ENCODE results near the gene RTP3. TPM values are rescaled to one million over a fixed set of nuclear protein-coding genes. Genes with fewer than 3 reads are reported as not detected.
"Not testable (repeated sequence)": the region's sequence is repeated elsewhere in the genome, so short reads cannot be mapped to it uniquely, and the experiment has no call there.

Gene RTP3
- total RNA-seq, 1 donor from 2014 or later: not detected

DNA sequence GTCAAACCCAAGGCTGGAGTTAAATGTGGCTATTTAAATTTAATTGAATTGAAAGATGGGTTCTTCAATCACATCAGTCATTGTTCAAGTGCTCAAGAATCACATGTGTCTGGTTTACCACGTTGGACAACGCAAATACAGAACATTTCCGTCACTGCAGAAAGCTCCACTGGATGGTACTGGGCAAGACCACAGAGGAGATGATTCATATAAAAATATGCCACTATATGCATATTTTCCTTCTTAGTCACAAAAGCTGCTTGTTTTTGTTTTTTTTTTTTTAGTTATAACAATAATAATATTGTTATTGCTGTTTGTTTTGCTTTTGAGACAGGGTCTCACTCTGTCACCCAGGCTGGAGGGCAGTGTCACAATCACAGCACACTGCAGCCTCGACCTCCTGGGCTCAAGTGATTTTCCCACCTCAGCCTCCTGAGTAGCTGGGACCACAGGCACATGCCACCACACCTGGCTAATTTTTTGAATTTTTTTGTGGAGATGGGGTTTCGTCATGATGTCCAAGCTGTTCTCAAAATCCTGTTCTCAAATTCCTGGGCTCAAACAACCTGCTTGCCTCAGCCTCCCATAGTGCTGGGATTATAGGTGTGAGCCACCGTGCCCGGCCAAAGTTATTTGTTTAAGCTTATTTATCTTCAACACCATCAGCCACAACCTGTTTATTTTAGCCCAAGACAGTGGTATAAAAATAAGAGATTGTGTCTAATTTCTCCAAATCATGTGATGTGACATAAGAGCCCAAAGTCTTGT lies 19.4 kb downstream of the RTP3 start:
- Histone ChIP-seq H3K4me3 (no peak overlapping the region), H3K36me3 (no peaks in the 10 kb centered on the region), H3K27ac (no peak overlapping the region), H3K27me3 (no peaks in the 10 kb centered on the region), H3K9me3 (no peaks in the 10 kb centered on the region), H3K4me1 (no peaks in the 10 kb centered on the region)
- DNase-seq (ENCODE audit: low spot score in 2 of 2): no peak
- intact Hi-C loops (cut with DNase I): no loop called here
- TF ChIP-seq, protein P1, sequence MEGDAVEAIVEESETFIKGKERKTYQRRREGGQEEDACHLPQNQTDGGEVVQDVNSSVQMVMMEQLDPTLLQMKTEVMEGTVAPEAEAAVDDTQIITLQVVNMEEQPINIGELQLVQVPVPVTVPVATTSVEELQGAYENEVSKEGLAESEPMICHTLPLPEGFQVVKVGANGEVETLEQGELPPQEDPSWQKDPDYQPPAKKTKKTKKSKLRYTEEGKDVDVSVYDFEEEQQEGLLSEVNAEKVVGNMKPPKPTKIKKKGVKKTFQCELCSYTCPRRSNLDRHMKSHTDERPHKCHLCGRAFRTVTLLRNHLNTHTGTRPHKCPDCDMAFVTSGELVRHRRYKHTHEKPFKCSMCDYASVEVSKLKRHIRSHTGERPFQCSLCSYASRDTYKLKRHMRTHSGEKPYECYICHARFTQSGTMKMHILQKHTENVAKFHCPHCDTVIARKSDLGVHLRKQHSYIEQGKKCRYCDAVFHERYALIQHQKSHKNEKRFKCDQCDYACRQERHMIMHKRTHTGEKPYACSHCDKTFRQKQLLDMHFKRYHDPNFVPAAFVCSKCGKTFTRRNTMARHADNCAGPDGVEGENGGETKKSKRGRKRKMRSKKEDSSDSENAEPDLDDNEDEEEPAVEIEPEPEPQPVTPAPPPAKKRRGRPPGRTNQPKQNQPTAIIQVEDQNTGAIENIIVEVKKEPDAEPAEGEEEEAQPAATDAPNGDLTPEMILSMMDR (IDR thresholded peaks at IDR 0.05): no peak

DNA sequence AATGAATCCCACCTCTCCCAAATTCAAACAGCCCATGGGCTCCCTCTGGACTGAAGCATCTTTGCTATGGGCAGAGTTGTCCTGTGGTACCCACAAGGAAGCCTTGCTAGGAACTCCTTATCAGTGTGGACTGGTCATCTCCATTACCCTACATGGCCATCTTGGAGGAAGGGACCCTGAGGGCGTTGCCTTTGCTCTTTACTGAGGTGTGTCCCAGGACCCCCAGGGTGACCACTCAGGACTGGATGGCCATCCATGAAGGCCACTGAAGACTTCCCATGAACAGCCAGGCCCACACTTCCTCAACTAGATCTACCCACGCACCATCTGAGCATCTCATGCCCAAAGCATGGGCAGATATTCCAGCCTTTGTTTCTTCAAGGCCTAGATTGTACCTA lies 20.0 kb downstream of the RTP3 start:
- TF ChIP-seq, protein P1 (IDR thresholded peaks at IDR 0.05): no peak
- Histone ChIP-seq H3K4me1 (no peaks in the 10 kb centered on the region), H3K9me3 (no peaks in the 10 kb centered on the region), H3K36me3 (no peaks in the 10 kb centered on the region), H3K27ac (no peak overlapping the region), H3K27me3 (no peaks in the 10 kb centered on the region), H3K4me3 (no peak overlapping the region)
- intact Hi-C loops (cut with DNase I): no loop called here
- DNase-seq (ENCODE audit: low spot score in 2 of 2): no peak

DNA sequence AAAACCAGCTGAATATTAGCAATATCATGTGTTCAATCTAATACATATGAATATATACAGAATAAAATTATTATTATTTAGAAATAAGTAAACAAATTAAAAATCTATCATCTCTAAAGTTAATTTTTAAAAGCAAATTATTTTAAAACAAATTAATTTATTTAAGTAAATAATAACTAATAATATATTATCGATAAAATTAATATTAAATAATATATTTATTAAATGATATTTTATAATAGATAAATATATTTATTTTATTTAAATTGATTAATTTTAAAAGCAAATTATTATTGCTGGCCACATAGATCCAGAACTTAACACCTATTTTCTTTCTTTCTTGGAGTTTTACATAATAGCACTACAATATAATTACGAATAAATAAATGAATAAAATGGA lies 22.2 kb downstream of the RTP3 start:
- intact Hi-C loops (cut with DNase I): no loop called here
- H3K27ac ChIP-seq: no peak overlapping the region
- H3K4me1 ChIP-seq: no peaks in the 10 kb centered on the region
- no peaks in the 10 kb centered on the region for H3K36me3 ChIP-seq
- TF ChIP-seq, protein P1 (IDR thresholded peaks at IDR 0.05): no peak
- no peaks in the 10 kb centered on the region for H3K9me3 ChIP-seq
- no peak overlapping the region for H3K4me3 ChIP-seq
- no peaks in the 10 kb centered on the region for H3K27me3 ChIP-seq
- DNase-seq (ENCODE audit: low spot score in 2 of 2): no peak

DNA sequence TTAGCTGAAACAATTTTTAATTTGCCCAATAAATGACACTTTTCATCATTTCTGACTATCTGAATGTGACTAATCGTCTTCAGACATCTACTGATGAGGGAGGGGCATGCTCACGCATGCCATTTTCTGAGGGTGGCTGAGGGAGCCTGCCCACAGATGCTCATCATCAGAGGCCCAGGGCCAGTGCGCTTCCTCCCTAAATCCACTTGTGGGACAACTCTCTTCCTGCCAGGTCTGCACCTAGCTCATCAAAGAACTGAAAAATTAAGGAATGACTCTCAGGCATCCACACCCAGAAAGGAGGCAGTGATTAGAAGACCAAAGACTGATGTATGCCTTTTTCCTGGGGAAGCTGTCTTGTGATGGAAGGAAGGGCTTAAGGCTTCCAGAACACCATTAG lies 22.8 kb downstream of the RTP3 start:
- no peak for DNase-seq (ENCODE audit: low spot score in 2 of 2)
- TF ChIP-seq, protein P1 (IDR thresholded peaks at IDR 0.05): no peak
- no peak overlapping the region for H3K4me3 ChIP-seq
- H3K4me1 ChIP-seq: no peaks in the 10 kb centered on the region
- intact Hi-C loops (cut with DNase I): no loop called here
- H3K9me3 ChIP-seq: no peaks in the 10 kb centered on the region
- no peaks in the 10 kb centered on the region for H3K36me3 ChIP-seq
- H3K27me3 ChIP-seq: no peaks in the 10 kb centered on the region
- no peak overlapping the region for H3K27ac ChIP-seq

DNA sequence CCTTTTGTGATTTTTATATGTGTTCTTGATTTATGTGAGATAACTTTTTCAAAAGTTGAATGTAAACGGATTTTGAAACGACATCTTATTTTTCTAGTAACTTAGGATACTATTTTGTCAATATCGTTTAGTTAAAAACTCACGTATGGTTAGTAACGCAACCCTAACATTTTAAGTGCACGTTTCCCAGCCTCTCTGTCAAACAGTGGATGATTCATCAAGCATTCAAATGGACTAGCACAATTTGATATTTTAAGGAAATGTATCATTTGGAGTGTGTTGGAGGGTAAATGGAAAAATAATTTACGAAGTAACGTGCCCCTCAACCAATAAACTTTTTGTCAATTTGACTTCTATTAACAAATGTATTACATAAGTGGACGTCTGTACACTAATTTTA lies 23.3 kb downstream of the RTP3 start:
- Histone ChIP-seq H3K4me1 (no peaks in the 10 kb centered on the region), H3K27me3 (no peaks in the 10 kb centered on the region), H3K4me3 (no peak overlapping the region), H3K36me3 (no peaks in the 10 kb centered on the region), H3K27ac (no peak overlapping the region), H3K9me3 (no peaks in the 10 kb centered on the region)
- TF ChIP-seq, protein P1 (IDR thresholded peaks at IDR 0.05): no peak
- intact Hi-C loops (cut with DNase I): no loop called here
- DNase-seq (ENCODE audit: low spot score in 2 of 2): no peak

DNA sequence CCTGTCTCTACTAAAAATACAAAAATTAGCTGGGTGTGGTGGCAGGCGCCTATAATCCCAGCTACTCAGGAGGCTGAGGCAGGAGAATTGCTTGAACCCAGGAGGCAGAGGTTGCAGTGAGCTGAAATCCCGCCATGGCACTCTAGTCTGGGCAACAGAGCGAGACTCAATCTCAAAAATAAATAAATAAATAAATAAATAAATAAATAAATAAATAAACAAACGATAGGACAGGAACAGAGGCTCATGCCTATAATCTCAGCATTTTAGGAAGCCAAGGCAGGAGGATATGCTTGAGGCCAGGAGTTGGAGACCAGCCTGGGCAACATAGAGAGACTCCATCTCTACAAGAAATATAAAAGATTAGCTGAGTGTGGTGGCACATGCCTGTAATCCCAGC lies 24.4 kb downstream of the RTP3 start:
- H3K9me3 ChIP-seq; intact Hi-C loops (cut with DNase I); H3K4me3 ChIP-seq; H3K27ac ChIP-seq; H3K27me3 ChIP-seq; DNase-seq (ENCODE audit: low spot score in 2 of 2); H3K36me3 ChIP-seq; H3K4me1 ChIP-seq: not testable (repeated sequence)

All from ascending aorta (tissue), 2 donors.